ENCODE results near the gene CACNB4.

The CACNB4 gene

GRCh38 chr2:151971301-151972051 lies 127.4 kb downstream of the CACNB4 start:
- no peak for TF ChIP-seq POLR2AphosphoS5 (IDR thresholded peaks at IDR 0.05; ENCODE audit: low read depth, low read length)
- TF ChIP-seq TAF1 (IDR thresholded peaks at IDR 0.05; ENCODE audit: borderline replicate concordance, insufficient read depth, low read length), result no peak
- TF ChIP-seq SIN3A (IDR thresholded peaks at IDR 0.05; ENCODE audit: borderline replicate concordance, insufficient read depth, low read length), result no peak

DNA sequence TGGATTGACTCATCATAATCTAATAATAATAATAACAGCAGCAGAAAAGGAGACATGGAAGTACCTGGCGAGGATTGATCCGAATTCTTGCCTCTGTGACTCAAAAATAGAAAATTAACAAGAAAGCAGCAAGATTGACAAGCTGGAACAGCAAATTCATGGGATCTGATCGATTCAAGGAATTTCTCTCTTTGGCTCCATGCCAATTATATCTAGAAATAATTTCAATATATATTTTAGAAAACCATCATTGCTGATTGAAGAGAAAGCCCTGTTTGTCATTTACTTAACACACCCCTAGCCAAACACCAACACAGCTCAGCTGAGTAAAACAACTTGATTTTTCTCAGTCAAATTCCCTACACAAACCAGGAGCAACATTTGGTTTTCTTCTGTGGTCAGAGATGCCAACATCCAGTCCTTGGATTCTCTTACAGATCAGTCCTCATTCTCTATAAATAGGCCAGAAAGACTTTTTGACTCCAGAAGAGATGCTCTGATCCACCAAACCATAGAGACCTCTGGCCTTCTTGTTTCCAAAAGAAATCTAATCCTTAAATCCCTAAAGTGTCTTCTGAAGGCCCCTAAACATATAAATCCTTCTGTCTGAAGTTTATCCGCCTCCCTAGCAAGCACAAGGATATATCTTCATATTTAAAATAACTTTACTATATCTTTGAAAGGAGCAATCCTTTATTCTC lies 129.9 kb downstream of the CACNB4 start:
- TF ChIP-seq, protein P1, sequence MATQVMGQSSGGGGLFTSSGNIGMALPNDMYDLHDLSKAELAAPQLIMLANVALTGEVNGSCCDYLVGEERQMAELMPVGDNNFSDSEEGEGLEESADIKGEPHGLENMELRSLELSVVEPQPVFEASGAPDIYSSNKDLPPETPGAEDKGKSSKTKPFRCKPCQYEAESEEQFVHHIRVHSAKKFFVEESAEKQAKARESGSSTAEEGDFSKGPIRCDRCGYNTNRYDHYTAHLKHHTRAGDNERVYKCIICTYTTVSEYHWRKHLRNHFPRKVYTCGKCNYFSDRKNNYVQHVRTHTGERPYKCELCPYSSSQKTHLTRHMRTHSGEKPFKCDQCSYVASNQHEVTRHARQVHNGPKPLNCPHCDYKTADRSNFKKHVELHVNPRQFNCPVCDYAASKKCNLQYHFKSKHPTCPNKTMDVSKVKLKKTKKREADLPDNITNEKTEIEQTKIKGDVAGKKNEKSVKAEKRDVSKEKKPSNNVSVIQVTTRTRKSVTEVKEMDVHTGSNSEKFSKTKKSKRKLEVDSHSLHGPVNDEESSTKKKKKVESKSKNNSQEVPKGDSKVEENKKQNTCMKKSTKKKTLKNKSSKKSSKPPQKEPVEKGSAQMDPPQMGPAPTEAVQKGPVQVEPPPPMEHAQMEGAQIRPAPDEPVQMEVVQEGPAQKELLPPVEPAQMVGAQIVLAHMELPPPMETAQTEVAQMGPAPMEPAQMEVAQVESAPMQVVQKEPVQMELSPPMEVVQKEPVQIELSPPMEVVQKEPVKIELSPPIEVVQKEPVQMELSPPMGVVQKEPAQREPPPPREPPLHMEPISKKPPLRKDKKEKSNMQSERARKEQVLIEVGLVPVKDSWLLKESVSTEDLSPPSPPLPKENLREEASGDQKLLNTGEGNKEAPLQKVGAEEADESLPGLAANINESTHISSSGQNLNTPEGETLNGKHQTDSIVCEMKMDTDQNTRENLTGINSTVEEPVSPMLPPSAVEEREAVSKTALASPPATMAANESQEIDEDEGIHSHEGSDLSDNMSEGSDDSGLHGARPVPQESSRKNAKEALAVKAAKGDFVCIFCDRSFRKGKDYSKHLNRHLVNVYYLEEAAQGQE (IDR thresholded peaks at IDR 0.05; ENCODE audit: insufficient read depth in 1 of 2, low read depth in 2 of 2, low read length in 2 of 2), result no peak
- TF ChIP-seq POLR2AphosphoS5 (IDR thresholded peaks at IDR 0.05; ENCODE audit: low read depth, low read length) (no peak), SIN3A (IDR thresholded peaks at IDR 0.05; ENCODE audit: borderline replicate concordance, insufficient read depth, low read length) (no peak), FOXP2 (optimal IDR thresholded peaks at IDR 0.05; ENCODE audit: borderline replicate concordance, extremely low read depth, extremely low read length, insufficient read depth) (no peak), TAF1 (IDR thresholded peaks at IDR 0.05; ENCODE audit: borderline replicate concordance, insufficient read depth, low read length) (no peak)

- TF ChIP-seq FOXP2 (optimal IDR thresholded peaks at IDR 0.05; ENCODE audit: borderline replicate concordance, extremely low read depth, extremely low read length, insufficient read depth), result no peak
- no peak for TF ChIP-seq SIN3A (IDR thresholded peaks at IDR 0.05; ENCODE audit: borderline replicate concordance, insufficient read depth, low read length)
- no peak for TF ChIP-seq TAF1 (IDR thresholded peaks at IDR 0.05; ENCODE audit: borderline replicate concordance, insufficient read depth, low read length)
- TF ChIP-seq, protein P1 (IDR thresholded peaks at IDR 0.05; ENCODE audit: insufficient read depth in 1 of 2, low read depth in 2 of 2, low read length in 2 of 2), result no peak
- no peak for TF ChIP-seq POLR2AphosphoS5 (IDR thresholded peaks at IDR 0.05; ENCODE audit: low read depth, low read length)
Measured at GRCh38 chr2:151967829-151968722, 130.8 kb downstream of the CACNB4 start.

GRCh38 chr2:151965884-151966283 lies 133.0 kb downstream of the CACNB4 start:
- TF ChIP-seq SIN3A (IDR thresholded peaks at IDR 0.05; ENCODE audit: borderline replicate concordance, insufficient read depth, low read length), result no peak
- TF ChIP-seq FOXP2 (optimal IDR thresholded peaks at IDR 0.05; ENCODE audit: borderline replicate concordance, extremely low read depth, extremely low read length, insufficient read depth), result no peak

- TF ChIP-seq, protein P1 (IDR thresholded peaks at IDR 0.05; ENCODE audit: insufficient read depth in 1 of 2, low read depth in 2 of 2, low read length in 2 of 2), result no peak
- no peak for TF ChIP-seq FOXP2 (optimal IDR thresholded peaks at IDR 0.05; ENCODE audit: borderline replicate concordance, extremely low read depth, extremely low read length, insufficient read depth)
- no peak for TF ChIP-seq POLR2AphosphoS5 (IDR thresholded peaks at IDR 0.05; ENCODE audit: low read depth, low read length)
- no peak for TF ChIP-seq TAF1 (IDR thresholded peaks at IDR 0.05; ENCODE audit: borderline replicate concordance, insufficient read depth, low read length)
- TF ChIP-seq SIN3A (IDR thresholded peaks at IDR 0.05; ENCODE audit: borderline replicate concordance, insufficient read depth, low read length), result no peak
Measured at GRCh38 chr2:151961558-151961957, 137.3 kb downstream of the CACNB4 start.

Measured in PFSK-1 (cell line).